ENCODE data around the gene CEP350. TPM values are rescaled to one million over a fixed set of nuclear protein-coding genes. Genes with fewer than 3 reads are reported as not detected.
A peak's percentile ranks its signal among the peaks of the same experiment; 100 is the strongest.

The CEP350 gene
- total RNA-seq, 1 experiment from 2014 or later, result 42.3 TPM

DNA sequence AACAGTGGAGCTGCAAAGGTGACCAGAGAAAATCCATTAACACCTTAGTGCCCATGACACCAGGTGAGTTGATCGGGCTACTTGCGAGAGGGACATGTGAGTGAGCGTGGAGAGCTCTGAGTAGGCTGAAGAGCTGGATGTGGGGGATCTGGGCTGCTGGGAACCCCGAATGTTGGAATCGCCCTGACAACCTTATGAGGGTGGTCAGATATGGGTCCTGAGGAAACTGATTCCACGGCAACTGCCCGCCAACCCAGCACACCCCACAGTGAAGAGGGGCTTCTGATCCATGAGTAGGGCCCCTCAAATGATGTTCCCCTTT lies 199.4 kb downstream of the CEP350 start:
- no peak for DNase-seq
- BruUV-seq (replicated peaks), result no TSS peak
- no peaks in the 10 kb centered on the region for H3K9me3 Mint-ChIP-seq (ENCODE audit: low read depth, unreplicated experiment)
- H3K4me3 Mint-ChIP-seq (ENCODE audit: low read depth, unreplicated experiment), result peak overlapping the region; percentile 99
- intact Hi-C loops (cut with micrococcal nuclease; ENCODE audit: unreplicated experiment), result no loop called here
- TF ChIP-seq, protein P1, sequence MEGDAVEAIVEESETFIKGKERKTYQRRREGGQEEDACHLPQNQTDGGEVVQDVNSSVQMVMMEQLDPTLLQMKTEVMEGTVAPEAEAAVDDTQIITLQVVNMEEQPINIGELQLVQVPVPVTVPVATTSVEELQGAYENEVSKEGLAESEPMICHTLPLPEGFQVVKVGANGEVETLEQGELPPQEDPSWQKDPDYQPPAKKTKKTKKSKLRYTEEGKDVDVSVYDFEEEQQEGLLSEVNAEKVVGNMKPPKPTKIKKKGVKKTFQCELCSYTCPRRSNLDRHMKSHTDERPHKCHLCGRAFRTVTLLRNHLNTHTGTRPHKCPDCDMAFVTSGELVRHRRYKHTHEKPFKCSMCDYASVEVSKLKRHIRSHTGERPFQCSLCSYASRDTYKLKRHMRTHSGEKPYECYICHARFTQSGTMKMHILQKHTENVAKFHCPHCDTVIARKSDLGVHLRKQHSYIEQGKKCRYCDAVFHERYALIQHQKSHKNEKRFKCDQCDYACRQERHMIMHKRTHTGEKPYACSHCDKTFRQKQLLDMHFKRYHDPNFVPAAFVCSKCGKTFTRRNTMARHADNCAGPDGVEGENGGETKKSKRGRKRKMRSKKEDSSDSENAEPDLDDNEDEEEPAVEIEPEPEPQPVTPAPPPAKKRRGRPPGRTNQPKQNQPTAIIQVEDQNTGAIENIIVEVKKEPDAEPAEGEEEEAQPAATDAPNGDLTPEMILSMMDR (IDR thresholded peaks at IDR 0.05; ENCODE audit: unreplicated experiment), result no peak
- peak overlapping the region; percentile 40 for H3K27ac Mint-ChIP-seq (ENCODE audit: unreplicated experiment)
- H3K27me3 Mint-ChIP-seq (ENCODE audit: unreplicated experiment), result no peaks in the 10 kb centered on the region
- CTCF ChIA-PET, result interaction anchor here (0.6 to 6.5 kb wide), 4 partner anchors 15 to 27 kb away, joined by 3 to 89 read pairs (median 6); no protein-coding TSS in a partner anchor
- peaks cover 61% of the 10 kb centered on the region for H3K36me3 Mint-ChIP-seq (ENCODE audit: insufficient read depth, unreplicated experiment)
- H3K4me1 Mint-ChIP-seq (ENCODE audit: low read depth, unreplicated experiment), result peaks cover 67% of the 10 kb centered on the region

DNA sequence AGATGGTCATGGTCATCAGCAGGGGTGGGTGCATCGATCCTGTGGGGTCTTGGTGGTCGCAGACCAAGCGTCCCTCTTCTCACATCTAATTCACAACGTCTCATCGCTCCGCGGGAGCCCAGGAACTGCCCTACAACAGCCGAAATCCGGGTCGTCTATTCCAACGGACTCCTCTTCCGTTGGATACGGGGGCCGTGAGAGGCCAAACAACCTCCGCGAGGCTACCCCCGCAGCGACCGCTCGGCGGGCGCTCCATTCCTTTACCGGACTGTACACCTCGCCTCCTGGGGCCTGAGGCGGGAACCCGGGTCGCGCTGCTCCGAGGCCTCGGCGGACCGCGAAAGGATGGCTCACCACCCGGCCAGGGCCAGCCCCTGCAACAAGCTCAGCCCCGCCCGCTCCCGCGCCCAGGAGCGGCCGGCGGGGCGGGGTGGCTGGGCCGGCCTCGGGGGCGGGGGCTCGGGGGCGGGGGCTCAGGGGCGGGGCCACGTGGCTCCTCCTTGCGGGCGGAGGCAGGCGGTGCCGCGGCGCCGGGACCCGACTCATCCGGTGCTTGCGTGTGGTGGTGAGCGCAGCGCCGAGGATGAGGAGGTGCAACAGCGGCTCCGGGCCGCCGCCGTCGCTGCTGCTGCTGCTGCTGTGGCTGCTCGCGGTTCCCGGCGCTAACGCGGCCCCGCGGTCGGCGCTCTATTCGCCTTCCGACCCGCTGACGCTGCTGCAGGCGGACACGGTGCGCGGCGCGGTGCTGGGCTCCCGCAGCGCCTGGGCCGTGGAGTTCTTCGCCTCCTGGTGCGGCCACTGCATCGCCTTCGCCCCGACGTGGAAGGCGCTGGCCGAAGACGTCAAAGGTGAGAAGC lies 199.9 kb downstream of the CEP350 start, which contains the start of gene QSOX1:
Gene QSOX1, plus strand, starts transcription at position 545 of the 857 bp plus-strand sequence. Its CDS starts 39 bp downstream, at position 584.
- H3K9me3 Mint-ChIP-seq (ENCODE audit: low read depth, unreplicated experiment), result no peaks in the 10 kb centered on the region
- CTCF ChIA-PET, result interaction anchor here (0.5 to 6.5 kb wide), 5 partner anchors 11 to 26 kb away, joined by 3 to 89 read pairs (median 3); no protein-coding TSS in a partner anchor
- H3K4me1 Mint-ChIP-seq (ENCODE audit: low read depth, unreplicated experiment), result peaks cover 73% of the 10 kb centered on the region
- DNase-seq, result peak; percentile 91
- BruUV-seq (replicated peaks), result no TSS peak
- peak within 1 kb of the TSS; percentile 79 for H3K27ac Mint-ChIP-seq (ENCODE audit: unreplicated experiment)
- H3K27me3 Mint-ChIP-seq (ENCODE audit: unreplicated experiment), result no peaks in the 10 kb centered on the region
- peaks cover 61% of the 10 kb centered on the region for H3K36me3 Mint-ChIP-seq (ENCODE audit: insufficient read depth, unreplicated experiment)
- TF ChIP-seq, protein P1 (IDR thresholded peaks at IDR 0.05; ENCODE audit: unreplicated experiment), result no peak
- intact Hi-C loops (cut with micrococcal nuclease; ENCODE audit: unreplicated experiment), result no loop called here
- H3K4me3 Mint-ChIP-seq (ENCODE audit: low read depth, unreplicated experiment), result peak within 1 kb of the TSS; percentile 99

DNA sequence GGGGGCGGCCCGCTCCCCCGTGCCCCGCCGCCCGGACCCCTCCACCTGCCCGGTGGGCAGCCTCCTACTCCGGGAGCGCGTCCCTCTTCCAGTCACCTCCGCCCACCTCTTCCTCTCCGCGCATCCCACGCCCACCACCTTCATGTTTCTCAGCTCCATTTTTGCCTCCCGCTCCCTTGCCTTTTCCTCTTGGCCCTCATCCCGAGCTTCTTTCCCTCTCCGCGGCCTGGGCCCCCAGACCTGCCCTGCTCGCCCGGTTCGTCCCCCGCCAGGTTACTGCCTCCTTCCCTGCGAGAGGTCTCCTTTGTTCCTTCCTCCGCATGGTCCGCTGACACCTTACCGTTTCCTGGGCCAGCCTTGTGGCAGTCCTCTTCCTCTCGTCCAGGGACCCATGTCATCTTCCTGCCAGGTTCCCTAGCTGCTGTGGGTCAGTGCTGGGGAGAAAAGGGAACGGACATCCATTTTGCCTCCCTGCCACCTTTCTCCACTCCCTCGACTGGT lies 200.6 kb downstream of the CEP350 start:
- Mint-ChIP-seq H3K36me3 (ENCODE audit: insufficient read depth, unreplicated experiment) (peaks cover 61% of the 10 kb centered on the region), H3K27me3 (ENCODE audit: unreplicated experiment) (no peaks in the 10 kb centered on the region), H3K4me1 (ENCODE audit: low read depth, unreplicated experiment) (peaks cover 75% of the 10 kb centered on the region), H3K4me3 (ENCODE audit: low read depth, unreplicated experiment) (peak overlapping the region; percentile 99), H3K27ac (ENCODE audit: unreplicated experiment) (peak overlapping the region; percentile 79), H3K9me3 (ENCODE audit: low read depth, unreplicated experiment) (no peaks in the 10 kb centered on the region)
- BruUV-seq (replicated peaks), result no TSS peak
- intact Hi-C loops (cut with micrococcal nuclease; ENCODE audit: unreplicated experiment), result no loop called here
- DNase-seq, result peak; percentile 36
- CTCF ChIA-PET, result interaction anchor here (0.5 to 6.5 kb wide), 4 partner anchors 11 to 26 kb away, joined by 3 to 89 read pairs (median 6); no protein-coding TSS in a partner anchor
- TF ChIP-seq, protein P1 (IDR thresholded peaks at IDR 0.05; ENCODE audit: unreplicated experiment), result no peak

DNA sequence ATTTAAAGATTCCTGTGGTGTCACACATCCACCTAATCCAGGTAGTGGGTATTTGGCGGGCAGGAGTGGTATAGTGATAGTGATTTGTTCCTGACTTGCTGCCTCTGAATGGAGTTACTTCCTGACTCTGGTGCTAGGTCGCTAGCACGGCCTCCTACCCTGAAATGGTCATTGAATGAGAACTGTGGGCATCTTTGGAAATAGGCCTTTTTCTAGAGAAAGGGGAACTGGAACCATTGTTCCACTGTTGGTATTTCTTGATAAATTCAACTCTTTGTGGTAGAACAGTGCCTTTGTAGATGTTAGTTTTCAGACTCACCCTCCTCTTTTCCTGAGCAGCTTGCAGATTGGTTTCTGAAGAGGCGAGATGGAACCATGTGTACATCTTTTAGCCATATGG lies 201.6 kb downstream of the CEP350 start:
- no peaks in the 10 kb centered on the region for H3K27me3 Mint-ChIP-seq (ENCODE audit: unreplicated experiment)
- H3K4me3 Mint-ChIP-seq (ENCODE audit: low read depth, unreplicated experiment), result peak overlapping the region; percentile 99
- CTCF ChIA-PET, result interaction anchor here (2.5 to 6.5 kb wide), 2 partner anchors 13 to 22 kb away, joined by 8 to 89 read pairs; no protein-coding TSS in a partner anchor
- H3K36me3 Mint-ChIP-seq (ENCODE audit: insufficient read depth, unreplicated experiment), result peaks cover 58% of the 10 kb centered on the region
- BruUV-seq (replicated peaks), result no TSS peak
- H3K4me1 Mint-ChIP-seq (ENCODE audit: low read depth, unreplicated experiment), result peaks cover 71% of the 10 kb centered on the region
- DNase-seq, result no peak
- TF ChIP-seq, protein P1 (IDR thresholded peaks at IDR 0.05; ENCODE audit: unreplicated experiment), result no peak
- intact Hi-C loops (cut with micrococcal nuclease; ENCODE audit: unreplicated experiment), result loop anchor here (2.0 kb wide), 2 partner anchors 15 to 279 kb away; partner anchors contain the start of gene TOR1AIP2
- peak overlapping the region; percentile 78 for H3K27ac Mint-ChIP-seq (ENCODE audit: unreplicated experiment)
- no peaks in the 10 kb centered on the region for H3K9me3 Mint-ChIP-seq (ENCODE audit: low read depth, unreplicated experiment)

All from Calu3 (cell line).